SK-N-SH treated with all-trans-retinoic acid at 6 μM for 48 hours (cell line): ENCODE measurements around the gene ST6GALNAC4.

Experiments used
- ATAC-seq: fragments of 200-7000 bp; cut with Tn5 transposase; 3 replicates; pipeline ENCODE4 v1.9.1; 2020; ENCODE audit warnings: mild to moderate bottlenecking, moderate library complexity
- ARNTL ChIP-seq: fragments of 450-650 bp; formaldehyde crosslinking; IDR thresholded peaks from 2 replicates; pipeline ENCODE4 v1.5.0; 2020; ENCODE audit warnings: low read depth, mild to moderate bottlenecking, moderate library complexity, borderline replicate concordance
- BACH2 ChIP-seq: fragments of 250-450 bp; sonication (Bioruptor Pico); IDR thresholded peaks from 2 replicates; pipeline ENCODE4 v1.9.0; 2021; ENCODE audit warnings: mild to moderate bottlenecking, borderline replicate concordance
- CSDC2 ChIP-seq: fragments of 250-450 bp; sonication (Bioruptor Pico); IDR thresholded peaks from 2 replicates; pipeline ENCODE4 v1.5.0; 2020; ENCODE audit warnings: mild to moderate bottlenecking, moderate library complexity
- ESRRG ChIP-seq: fragments of 250-450 bp; sonication (Bioruptor Pico); IDR thresholded peaks from 2 replicates; pipeline ENCODE4 v1.6.1; 2021; ENCODE audit warnings: mild to moderate bottlenecking
- GLIS3 ChIP-seq: fragments of 250-450 bp; sonication (Bioruptor Pico); IDR thresholded peaks from 2 replicates; pipeline ENCODE4 v1.5.0; 2020; ENCODE audit warnings: mild to moderate bottlenecking, moderate library complexity
- OSR1 ChIP-seq: fragments of 250-450 bp; sonication (Bioruptor Pico); IDR thresholded peaks from 2 replicates; pipeline ENCODE4 v1.8.0; 2022; ENCODE audit warnings: moderate library complexity, mild to moderate bottlenecking, inconsistent platforms
- PPARA ChIP-seq: fragments of 250-450 bp; sonication (Bioruptor Pico); IDR thresholded peaks from 2 replicates; pipeline ENCODE4 v1.5.0; 2020; ENCODE audit warnings: mild to moderate bottlenecking, borderline replicate concordance
- RARB ChIP-seq: fragments of 250-450 bp; sonication (Bioruptor Pico); IDR thresholded peaks from 2 replicates; pipeline ENCODE4 v1.8.0; 2021; ENCODE audit warnings: mild to moderate bottlenecking, moderate library complexity
- SNAI2 ChIP-seq: fragments of 250-450 bp; sonication (Bioruptor Pico); IDR thresholded peaks from 2 replicates; pipeline ENCODE4 v1.5.0; 2020; ENCODE audit warnings: mild to moderate bottlenecking, moderate library complexity
- TCF4 ChIP-seq: fragments of 250-450 bp; sonication (Bioruptor Pico); IDR thresholded peaks from 2 replicates; pipeline ENCODE4 v1.8.0; 2021; ENCODE audit warnings: mild to moderate bottlenecking, moderate library complexity, borderline replicate concordance
- TOX ChIP-seq: fragments of 250-450 bp; sonication (Bioruptor Pico); IDR thresholded peaks from 2 replicates; pipeline ENCODE4 v1.8.0; 2021; ENCODE audit warnings: mild to moderate bottlenecking, moderate library complexity, borderline replicate concordance
- ZC3H10 ChIP-seq: fragments of 250-450 bp; sonication (Bioruptor Pico); IDR thresholded peaks from 2 replicates; pipeline ENCODE4 v1.5.1; 2021; ENCODE audit warnings: mild to moderate bottlenecking, moderate library complexity
- ZFP3 ChIP-seq: fragments of 250-450 bp; sonication (Bioruptor Pico); IDR thresholded peaks from 2 replicates; pipeline ENCODE4 v1.5.0; 2020; ENCODE audit warnings: mild to moderate bottlenecking, moderate library complexity
- ZFP30 ChIP-seq: fragments of 450-650 bp; formaldehyde crosslinking; IDR thresholded peaks from 2 replicates; pipeline ENCODE4 v1.5.0; 2022; ENCODE audit warnings: mild to moderate bottlenecking, moderate library complexity
- ZNF565 ChIP-seq: fragments of 450-650 bp; formaldehyde crosslinking; conservative IDR thresholded peaks from 2 replicates; pipeline ENCODE4 v1.5.0; 2020; ENCODE audit warnings: low read depth, mild to moderate bottlenecking, moderate library complexity
- ZNF70 ChIP-seq: fragments of 450-650 bp; formaldehyde crosslinking; IDR thresholded peaks from 2 replicates; pipeline ENCODE4 v1.5.0; 2020; ENCODE audit warnings: mild to moderate bottlenecking, moderate library complexity
- ZNF8 ChIP-seq: fragments of 450-650 bp; formaldehyde crosslinking; IDR thresholded peaks from 2 replicates; pipeline ENCODE4 v1.5.0; 2020; ENCODE audit warnings: mild to moderate bottlenecking, moderate library complexity
- TF ChIP-seq, protein P1 (sequence below): fragments of 250-450 bp; sonication (Bioruptor Pico); IDR thresholded peaks from 2 replicates; pipeline ENCODE4 v1.8.0; 2021; ENCODE audit warnings: low read depth, mild to moderate bottlenecking, moderate library complexity, borderline replicate concordance
- TF ChIP-seq, protein P2 (sequence below): fragments of 250-450 bp; sonication (Bioruptor Pico); IDR thresholded peaks from 2 replicates; pipeline ENCODE4 v1.5.1; 2021; ENCODE audit warnings: mild to moderate bottlenecking, moderate library complexity
- TF ChIP-seq, protein P3 (sequence below): fragments of 250-450 bp; sonication (Bioruptor Pico); IDR thresholded peaks from 2 replicates; pipeline ENCODE4 v1.5.0; 2020; ENCODE audit warnings: mild to moderate bottlenecking, moderate library complexity
- TF ChIP-seq, protein P4 (sequence below): fragments of 250-450 bp; sonication (Bioruptor Pico); IDR thresholded peaks from 2 replicates; pipeline ENCODE4 v1.8.0; 2020; ENCODE audit warnings: mild to moderate bottlenecking, moderate library complexity, borderline replicate concordance
- TF ChIP-seq, protein P5 (sequence below): fragments of 250-450 bp; sonication (Bioruptor Pico); IDR thresholded peaks from 2 replicates; pipeline ENCODE4 v1.5.1; 2020; ENCODE audit warnings: low read depth, mild to moderate bottlenecking, moderate library complexity

The ST6GALNAC4 gene

DNA sequence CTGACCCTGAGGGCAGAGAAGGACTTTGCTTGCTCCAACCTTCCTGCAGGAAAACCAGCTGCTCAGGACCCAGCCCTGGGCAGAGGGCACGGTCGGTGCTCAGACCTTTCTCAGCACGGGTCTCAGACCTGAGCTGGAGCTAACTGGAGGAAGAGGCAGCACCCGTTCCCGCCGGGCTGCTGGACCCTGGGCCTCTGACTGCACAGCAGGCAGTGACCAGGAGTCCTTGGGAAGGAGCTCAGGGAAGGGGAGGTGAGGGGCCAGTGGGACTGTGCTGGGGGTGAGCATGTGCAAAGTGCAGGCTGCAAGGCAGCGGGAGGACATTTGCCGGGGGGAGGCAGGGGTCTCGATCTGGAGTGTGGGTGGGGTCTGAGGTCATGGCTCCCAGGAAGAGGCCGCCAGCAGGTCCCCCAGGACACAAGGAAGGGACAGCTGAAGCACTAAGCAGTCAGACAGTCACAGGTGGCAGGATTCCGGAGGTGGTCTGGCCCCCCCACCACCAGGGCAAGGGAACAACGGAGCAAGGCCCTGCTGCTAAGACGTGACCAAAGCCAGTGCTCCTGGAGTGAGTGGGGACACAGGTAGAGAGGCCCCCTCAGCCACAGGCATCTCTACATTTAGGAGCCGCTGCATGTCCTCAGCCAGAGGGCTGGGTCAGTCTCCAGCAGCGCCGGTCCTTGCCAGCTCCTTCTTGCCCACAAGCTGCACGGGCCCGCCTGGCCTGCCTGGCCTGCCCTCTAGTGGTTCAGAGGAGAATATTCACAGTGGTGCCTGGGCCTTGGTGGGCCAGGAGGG lies 25.6 kb upstream of the ST6GALNAC4 start:
- peak; percentile 80 for ATAC-seq
- TF ChIP-seq, protein P1, sequence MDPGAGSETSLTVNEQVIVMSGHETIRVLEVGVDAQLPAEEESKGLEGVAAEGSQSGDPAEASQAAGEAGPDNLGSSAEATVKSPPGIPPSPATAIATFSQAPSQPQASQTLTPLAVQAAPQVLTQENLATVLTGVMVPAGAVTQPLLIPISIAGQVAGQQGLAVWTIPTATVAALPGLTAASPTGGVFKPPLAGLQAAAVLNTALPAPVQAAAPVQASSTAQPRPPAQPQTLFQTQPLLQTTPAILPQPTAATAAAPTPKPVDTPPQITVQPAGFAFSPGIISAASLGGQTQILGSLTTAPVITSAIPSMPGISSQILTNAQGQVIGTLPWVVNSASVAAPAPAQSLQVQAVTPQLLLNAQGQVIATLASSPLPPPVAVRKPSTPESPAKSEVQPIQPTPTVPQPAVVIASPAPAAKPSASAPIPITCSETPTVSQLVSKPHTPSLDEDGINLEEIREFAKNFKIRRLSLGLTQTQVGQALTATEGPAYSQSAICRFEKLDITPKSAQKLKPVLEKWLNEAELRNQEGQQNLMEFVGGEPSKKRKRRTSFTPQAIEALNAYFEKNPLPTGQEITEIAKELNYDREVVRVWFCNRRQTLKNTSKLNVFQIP, result no peak
- TF ChIP-seq PPARA (CRISPR knock-in tag), result no peak
- TF ChIP-seq, protein P2, sequence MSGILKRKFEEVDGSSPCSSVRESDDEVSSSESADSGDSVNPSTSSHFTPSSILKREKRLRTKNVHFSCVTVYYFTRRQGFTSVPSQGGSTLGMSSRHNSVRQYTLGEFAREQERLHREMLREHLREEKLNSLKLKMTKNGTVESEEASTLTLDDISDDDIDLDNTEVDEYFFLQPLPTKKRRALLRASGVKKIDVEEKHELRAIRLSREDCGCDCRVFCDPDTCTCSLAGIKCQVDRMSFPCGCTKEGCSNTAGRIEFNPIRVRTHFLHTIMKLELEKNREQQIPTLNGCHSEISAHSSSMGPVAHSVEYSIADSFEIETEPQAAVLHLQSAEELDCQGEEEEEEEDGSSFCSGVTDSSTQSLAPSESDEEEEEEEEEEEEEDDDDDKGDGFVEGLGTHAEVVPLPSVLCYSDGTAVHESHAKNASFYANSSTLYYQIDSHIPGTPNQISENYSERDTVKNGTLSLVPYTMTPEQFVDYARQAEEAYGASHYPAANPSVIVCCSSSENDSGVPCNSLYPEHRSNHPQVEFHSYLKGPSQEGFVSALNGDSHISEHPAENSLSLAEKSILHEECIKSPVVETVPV (CRISPR knock-in tag), result no peak
- TF ChIP-seq, protein P3, sequence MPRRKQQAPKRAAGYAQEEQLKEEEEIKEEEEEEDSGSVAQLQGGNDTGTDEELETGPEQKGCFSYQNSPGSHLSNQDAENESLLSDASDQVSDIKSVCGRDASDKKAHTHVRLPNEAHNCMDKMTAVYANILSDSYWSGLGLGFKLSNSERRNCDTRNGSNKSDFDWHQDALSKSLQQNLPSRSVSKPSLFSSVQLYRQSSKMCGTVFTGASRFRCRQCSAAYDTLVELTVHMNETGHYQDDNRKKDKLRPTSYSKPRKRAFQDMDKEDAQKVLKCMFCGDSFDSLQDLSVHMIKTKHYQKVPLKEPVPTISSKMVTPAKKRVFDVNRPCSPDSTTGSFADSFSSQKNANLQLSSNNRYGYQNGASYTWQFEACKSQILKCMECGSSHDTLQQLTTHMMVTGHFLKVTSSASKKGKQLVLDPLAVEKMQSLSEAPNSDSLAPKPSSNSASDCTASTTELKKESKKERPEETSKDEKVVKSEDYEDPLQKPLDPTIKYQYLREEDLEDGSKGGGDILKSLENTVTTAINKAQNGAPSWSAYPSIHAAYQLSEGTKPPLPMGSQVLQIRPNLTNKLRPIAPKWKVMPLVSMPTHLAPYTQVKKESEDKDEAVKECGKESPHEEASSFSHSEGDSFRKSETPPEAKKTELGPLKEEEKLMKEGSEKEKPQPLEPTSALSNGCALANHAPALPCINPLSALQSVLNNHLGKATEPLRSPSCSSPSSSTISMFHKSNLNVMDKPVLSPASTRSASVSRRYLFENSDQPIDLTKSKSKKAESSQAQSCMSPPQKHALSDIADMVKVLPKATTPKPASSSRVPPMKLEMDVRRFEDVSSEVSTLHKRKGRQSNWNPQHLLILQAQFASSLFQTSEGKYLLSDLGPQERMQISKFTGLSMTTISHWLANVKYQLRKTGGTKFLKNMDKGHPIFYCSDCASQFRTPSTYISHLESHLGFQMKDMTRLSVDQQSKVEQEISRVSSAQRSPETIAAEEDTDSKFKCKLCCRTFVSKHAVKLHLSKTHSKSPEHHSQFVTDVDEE, result no peak
- no peak for TF ChIP-seq ESRRG (CRISPR knock-in tag)
- no peak for TF ChIP-seq ZNF70
- no peak for TF ChIP-seq GLIS3 (CRISPR knock-in tag)
- no peak for TF ChIP-seq ZC3H10 (CRISPR knock-in tag)
- TF ChIP-seq ZFP3 (CRISPR knock-in tag), result no peak
- no peak for TF ChIP-seq CSDC2 (CRISPR knock-in tag)
- no peak for TF ChIP-seq RARB (CRISPR knock-in tag)
- TF ChIP-seq TOX (CRISPR knock-in tag), result no peak
- TF ChIP-seq OSR1 (CRISPR knock-in tag), result no peak
- TF ChIP-seq ZFP30 (CRISPR knock-in tag), result no peak
- TF ChIP-seq ZNF565 (CRISPR knock-in tag), result no peak
- no peak for TF ChIP-seq TCF4 (CRISPR knock-in tag)
- TF ChIP-seq ARNTL (CRISPR knock-in tag), result no peak
- TF ChIP-seq, all 23 proteins: peak for 0

DNA sequence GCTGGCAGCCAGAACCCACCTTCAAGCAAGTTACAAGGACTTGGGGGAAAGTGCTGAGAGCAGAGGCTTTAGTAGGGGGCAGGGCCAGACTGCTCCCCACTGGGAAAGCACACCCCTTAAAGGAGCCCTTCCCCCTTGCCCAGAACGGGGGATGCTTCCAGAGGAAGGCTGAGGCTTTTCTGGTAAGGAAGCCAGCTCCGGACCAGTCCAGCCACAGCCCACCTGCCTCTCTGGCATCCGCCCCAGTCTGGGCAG lies 25.0 kb upstream of the ST6GALNAC4 start:
- ATAC-seq, result no peak
- no peak for TF ChIP-seq ZNF8 (CRISPR knock-in tag)
- TF ChIP-seq CSDC2 (CRISPR knock-in tag), result no peak
- TF ChIP-seq, protein P4, sequence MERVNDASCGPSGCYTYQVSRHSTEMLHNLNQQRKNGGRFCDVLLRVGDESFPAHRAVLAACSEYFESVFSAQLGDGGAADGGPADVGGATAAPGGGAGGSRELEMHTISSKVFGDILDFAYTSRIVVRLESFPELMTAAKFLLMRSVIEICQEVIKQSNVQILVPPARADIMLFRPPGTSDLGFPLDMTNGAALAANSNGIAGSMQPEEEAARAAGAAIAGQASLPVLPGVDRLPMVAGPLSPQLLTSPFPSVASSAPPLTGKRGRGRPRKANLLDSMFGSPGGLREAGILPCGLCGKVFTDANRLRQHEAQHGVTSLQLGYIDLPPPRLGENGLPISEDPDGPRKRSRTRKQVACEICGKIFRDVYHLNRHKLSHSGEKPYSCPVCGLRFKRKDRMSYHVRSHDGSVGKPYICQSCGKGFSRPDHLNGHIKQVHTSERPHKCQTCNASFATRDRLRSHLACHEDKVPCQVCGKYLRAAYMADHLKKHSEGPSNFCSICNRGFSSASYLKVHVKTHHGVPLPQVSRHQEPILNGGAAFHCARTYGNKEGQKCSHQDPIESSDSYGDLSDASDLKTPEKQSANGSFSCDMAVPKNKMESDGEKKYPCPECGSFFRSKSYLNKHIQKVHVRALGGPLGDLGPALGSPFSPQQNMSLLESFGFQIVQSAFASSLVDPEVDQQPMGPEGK, result no peak
- no peak for TF ChIP-seq ARNTL (CRISPR knock-in tag)
- TF ChIP-seq ZNF565 (CRISPR knock-in tag), result no peak
- no peak for TF ChIP-seq ZC3H10 (CRISPR knock-in tag)
- no peak for TF ChIP-seq SNAI2 (CRISPR knock-in tag)
- TF ChIP-seq ZNF70, result no peak
- no peak for TF ChIP-seq ESRRG (CRISPR knock-in tag)
- TF ChIP-seq, protein P1, result no peak
- no peak for TF ChIP-seq OSR1 (CRISPR knock-in tag)
- TF ChIP-seq, protein P5, sequence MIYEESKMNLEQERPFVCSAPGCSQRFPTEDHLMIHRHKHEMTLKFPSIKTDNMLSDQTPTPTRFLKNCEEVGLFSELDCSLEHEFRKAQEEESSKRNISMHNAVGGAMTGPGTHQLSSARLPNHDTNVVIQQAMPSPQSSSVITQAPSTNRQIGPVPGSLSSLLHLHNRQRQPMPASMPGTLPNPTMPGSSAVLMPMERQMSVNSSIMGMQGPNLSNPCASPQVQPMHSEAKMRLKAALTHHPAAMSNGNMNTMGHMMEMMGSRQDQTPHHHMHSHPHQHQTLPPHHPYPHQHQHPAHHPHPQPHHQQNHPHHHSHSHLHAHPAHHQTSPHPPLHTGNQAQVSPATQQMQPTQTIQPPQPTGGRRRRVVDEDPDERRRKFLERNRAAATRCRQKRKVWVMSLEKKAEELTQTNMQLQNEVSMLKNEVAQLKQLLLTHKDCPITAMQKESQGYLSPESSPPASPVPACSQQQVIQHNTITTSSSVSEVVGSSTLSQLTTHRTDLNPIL (CRISPR knock-in tag), result no peak
- no peak for TF ChIP-seq ZFP30 (CRISPR knock-in tag)
- TF ChIP-seq PPARA (CRISPR knock-in tag), result no peak
- TF ChIP-seq, protein P2 (CRISPR knock-in tag), result no peak
- no peak for TF ChIP-seq BACH2 (CRISPR knock-in tag)
- TF ChIP-seq GLIS3 (CRISPR knock-in tag), result no peak
